ENCODE results near the gene CRKL. TPM values are rescaled to one million over a fixed set of nuclear protein-coding genes. Genes with fewer than 3 reads are reported as not detected.
A peak's percentile ranks its signal among the peaks of the same experiment; 100 is the strongest.

Gene CRKL
- total RNA-seq, 2 donors from 2014 or later = 42.1 to 45.2 TPM

GRCh38 chr22:20885017-20885556 lies 32.1 kb upstream of the CRKL start:
- H3K27me3 ChIP-seq (replicated peaks; ENCODE audit: insufficient read depth) = no peaks in the 10 kb centered on the region
- H3K36me3 ChIP-seq = peaks cover 38% of the 10 kb centered on the region
- ATAC-seq (ENCODE audit: insufficient number of reproducible peaks, low FRiP score, low read depth) (no peak), DNase-seq (ENCODE audit: low spot score) (no peak)
- TF ChIP-seq CTCF (IDR thresholded peaks at IDR 0.05) = no peak
- H3K4me1 ChIP-seq (ENCODE audit: control insufficient read depth in 1 of 2, low read depth in 2 of 2) = peaks cover 0 to 8% of the 10 kb centered on the region in 2 donors
- H3K27ac ChIP-seq = peak overlapping the region; percentile 50 to 53
- no peaks in the 10 kb centered on the region for H3K9me3 ChIP-seq
- H3K4me3 ChIP-seq = no peak overlapping the region

GRCh38 chr22:20885557-20886323 lies 31.5 kb upstream of the CRKL start:
- H3K4me3 ChIP-seq = peak overlapping the region; percentile 33
- no peaks in the 10 kb centered on the region for H3K27me3 ChIP-seq (replicated peaks; ENCODE audit: insufficient read depth)
- peaks cover 38% of the 10 kb centered on the region for H3K36me3 ChIP-seq
- H3K4me1 ChIP-seq (ENCODE audit: control insufficient read depth in 1 of 2, low read depth in 2 of 2) = peaks cover 0 to 8% of the 10 kb centered on the region in 2 donors
- TF ChIP-seq CTCF (IDR thresholded peaks at IDR 0.05) = peak; percentile 80
- H3K9me3 ChIP-seq = no peaks in the 10 kb centered on the region
- ATAC-seq (ENCODE audit: insufficient number of reproducible peaks, low FRiP score, low read depth) (peak; percentile 68), DNase-seq (ENCODE audit: low spot score) (peak; percentile 27)
- peak overlapping the region; percentile 50 to 53 for H3K27ac ChIP-seq

- H3K27me3 ChIP-seq (replicated peaks; ENCODE audit: insufficient read depth) = no peaks in the 10 kb centered on the region
- H3K4me1 ChIP-seq (ENCODE audit: control insufficient read depth in 1 of 2, low read depth in 2 of 2) = peaks cover 0 to 8% of the 10 kb centered on the region in 2 donors
- H3K36me3 ChIP-seq = peaks cover 32% of the 10 kb centered on the region
- H3K4me3 ChIP-seq = no peak overlapping the region
- TF ChIP-seq CTCF (IDR thresholded peaks at IDR 0.05) = no peak
- H3K9me3 ChIP-seq = no peaks in the 10 kb centered on the region
- H3K27ac ChIP-seq = no peak overlapping the region
- ATAC-seq (ENCODE audit: insufficient number of reproducible peaks, low FRiP score, low read depth) (no peak), DNase-seq (ENCODE audit: low spot score) (no peak)
These were observed 29.8 kb upstream of the CRKL start for GRCh38 chr22:20887375-20887774.

- DNase-seq (ENCODE audit: low spot score) = no peak
- TF ChIP-seq CTCF (IDR thresholded peaks at IDR 0.05) = no peak
- H3K9me3 ChIP-seq = no peaks in the 10 kb centered on the region
- no peak for ATAC-seq (ENCODE audit: insufficient number of reproducible peaks, low FRiP score, low read depth)
- H3K27me3 ChIP-seq (replicated peaks; ENCODE audit: insufficient read depth) = no peaks in the 10 kb centered on the region
- no peak overlapping the region for H3K4me3 ChIP-seq
- H3K36me3 ChIP-seq = peaks cover 23% of the 10 kb centered on the region
- H3K27ac ChIP-seq = no peak overlapping the region
- H3K4me1 ChIP-seq (ENCODE audit: control insufficient read depth in 1 of 2, low read depth in 2 of 2) = peaks cover 0 to 8% of the 10 kb centered on the region in 2 donors
These were observed 28.0 kb upstream of the CRKL start for GRCh38 chr22:20889025-20889704.

- H3K4me3 ChIP-seq = no peak overlapping the region
- peaks cover 0 to 8% of the 10 kb centered on the region in 2 donors for H3K4me1 ChIP-seq (ENCODE audit: control insufficient read depth in 1 of 2, low read depth in 2 of 2)
- no peaks in the 10 kb centered on the region for H3K27me3 ChIP-seq (replicated peaks; ENCODE audit: insufficient read depth)
- H3K9me3 ChIP-seq = no peaks in the 10 kb centered on the region
- TF ChIP-seq CTCF (IDR thresholded peaks at IDR 0.05) = no peak
- ATAC-seq (ENCODE audit: insufficient number of reproducible peaks, low FRiP score, low read depth) (no peak), DNase-seq (ENCODE audit: low spot score) (no peak)
- H3K27ac ChIP-seq = no peak overlapping the region
- peaks cover 23% of the 10 kb centered on the region for H3K36me3 ChIP-seq
These were observed 27.2 kb upstream of the CRKL start for GRCh38 chr22:20889904-20890540.
